Measurements from ENCODE around the gene ACAP3. TPM values are rescaled to one million over a fixed set of nuclear protein-coding genes. Genes with fewer than 3 reads are reported as not detected.

ACAP3 gene
- total and polyA plus RNA-seq, 4 experiments from 2014 or later = 5.4 to 65.6 (median 33.3) TPM

DNA sequence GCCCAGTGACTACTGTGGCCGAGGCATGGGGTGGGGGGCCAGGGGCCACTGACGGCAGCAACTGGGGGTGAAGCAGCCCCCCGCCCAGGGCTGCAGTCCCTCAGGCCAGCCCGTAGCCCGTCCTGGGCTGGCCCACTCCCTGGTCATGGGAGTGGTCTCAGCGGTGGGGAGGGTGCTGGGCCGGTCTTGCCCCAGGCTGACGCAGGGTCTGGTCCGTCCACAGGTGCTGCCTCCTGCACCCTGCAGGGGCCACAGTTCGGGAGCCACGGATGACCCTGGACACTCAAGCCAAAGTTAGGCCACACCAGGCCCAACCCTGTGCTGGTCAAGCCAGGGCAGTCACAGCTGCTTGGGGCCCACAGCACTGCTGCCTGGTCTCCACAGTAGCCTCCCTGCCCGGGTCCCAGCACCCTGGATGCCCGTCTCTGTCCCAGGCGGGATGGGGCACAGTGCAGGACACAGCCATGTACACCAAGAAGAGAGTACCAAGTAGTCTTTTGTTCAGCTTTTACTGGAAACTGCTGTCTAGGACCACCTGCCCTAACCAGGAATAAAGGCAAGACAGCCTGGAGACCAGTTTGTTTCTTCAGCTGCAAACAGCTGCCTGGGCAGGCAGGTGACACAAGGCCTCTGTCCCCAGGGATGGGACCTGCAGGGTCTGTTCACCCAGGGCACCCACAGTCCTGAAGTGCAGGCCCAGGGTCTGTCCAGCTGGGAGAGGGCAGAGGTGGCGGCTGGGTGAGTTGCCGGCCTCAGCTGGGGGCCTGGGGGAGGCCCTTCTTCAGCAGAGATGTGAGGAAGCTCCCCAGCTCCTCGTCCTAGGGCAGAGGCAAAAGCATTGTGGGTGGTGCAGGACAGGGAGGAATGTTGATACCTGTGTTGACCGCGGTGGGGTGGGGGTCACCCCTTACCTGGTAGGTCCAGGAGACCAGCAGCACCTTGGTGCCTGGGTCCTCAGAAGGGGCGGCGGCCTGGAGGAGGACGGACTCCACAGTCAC lies 3.7 kb upstream of the ACAP3 start:
- Histone ChIP-seq H3K4me3 (ENCODE audit: low read length in 2 of 2) (no peak overlapping the region), H3K36me3 (ENCODE audit: insufficient read depth, low read length) (peaks cover 31% of the 10 kb centered on the region), H3K27ac (ENCODE audit: low read depth, low read length) (no peak overlapping the region), H3K27me3 (ENCODE audit: insufficient read depth, low read length) (no peaks in the 10 kb centered on the region), H3K4me1 (ENCODE audit: insufficient read depth, low read length) (peaks cover 16% of the 10 kb centered on the region), H3K9me3 (ENCODE audit: control insufficient read depth in 1 of 2, low read length in 2 of 2) (no peaks in the 10 kb centered on the region)
- no peaks in the 10 kb centered on the region for H3K27me3 Mint-ChIP-seq
- ChIA-PET CTCF (ENCODE audit: partially characterized antibody) (no interaction called here), POLR2A (ENCODE audit: partially characterized antibody) (interaction anchor here (1.2 to 3.4 kb wide), 2 partner anchors 14 to 23 kb away, joined by 3 to 14 read pairs; no protein-coding TSS in a partner anchor)
- no peaks in the 10 kb centered on the region for H3K9me3 Mint-ChIP-seq
- peaks cover 0 to 23% of the 10 kb centered on the region in 2 donors for H3K36me3 Mint-ChIP-seq
- DNase-seq = no peak
- intact Hi-C loops (cut with micrococcal nuclease) = no loop called here
- H3K4me3 Mint-ChIP-seq = no peak overlapping the region
- peaks cover 7 to 17% (median 13%) of the 10 kb centered on the region in 4 donors for H3K4me1 Mint-ChIP-seq
- H3K27ac Mint-ChIP-seq = peak overlapping the region in 1 of 7 donors; percentile 68

DNA sequence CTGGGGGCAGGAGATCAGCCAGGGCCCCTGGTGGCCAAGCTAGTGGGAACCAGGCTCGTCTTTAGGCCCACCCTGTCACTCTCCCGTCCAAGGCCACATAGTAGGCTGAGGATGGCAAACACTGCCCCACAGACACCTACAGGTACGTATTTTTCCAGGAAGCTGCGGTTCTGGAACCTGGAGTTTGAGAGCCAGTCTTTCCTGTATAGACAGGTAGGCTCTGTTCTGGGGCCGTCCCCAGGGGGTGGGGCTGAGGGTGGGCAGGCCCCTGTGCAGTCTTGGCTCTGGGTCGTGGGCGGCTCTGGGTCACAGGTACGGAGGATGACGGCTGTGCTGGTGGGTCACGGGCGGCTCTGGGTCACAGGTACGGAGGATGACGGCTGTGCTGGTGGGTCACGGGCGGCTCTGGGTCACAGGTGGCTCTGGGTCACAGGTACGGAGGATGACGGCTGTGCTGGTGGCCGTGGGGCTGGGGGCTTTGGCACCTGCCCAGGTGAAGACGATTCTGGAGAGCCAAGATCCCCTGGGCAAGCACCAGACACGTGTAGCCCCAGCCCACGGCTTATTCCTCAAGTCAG lies 2.8 kb upstream of the ACAP3 start:
- Histone ChIP-seq H3K4me3 (ENCODE audit: low read length in 2 of 2) (no peak overlapping the region), H3K27me3 (ENCODE audit: insufficient read depth, low read length) (no peaks in the 10 kb centered on the region), H3K4me1 (ENCODE audit: insufficient read depth, low read length) (peaks cover 24% of the 10 kb centered on the region), H3K27ac (ENCODE audit: low read depth, low read length) (no peak overlapping the region), H3K9me3 (ENCODE audit: control insufficient read depth in 1 of 2, low read length in 2 of 2) (no peaks in the 10 kb centered on the region), H3K36me3 (ENCODE audit: insufficient read depth, low read length) (peaks cover 31% of the 10 kb centered on the region)
- Mint-ChIP-seq H3K27me3 (no peaks in the 10 kb centered on the region), H3K4me1 (peaks cover 10 to 24% (median 20%) of the 10 kb centered on the region in 4 donors), H3K4me3 (peak overlapping the region in 5 of 8 donors; percentile 27 to 74 (median 35)), H3K36me3 (peaks cover 0 to 18% of the 10 kb centered on the region in 2 donors), H3K27ac (peak overlapping the region in 5 of 7 donors; percentile 17 to 86 (median 59)), H3K9me3 (peaks cover 0 to 2% (median 0%) of the 10 kb centered on the region in 8 donors)
- intact Hi-C loops (cut with micrococcal nuclease) = no loop called here
- ChIA-PET POLR2A (ENCODE audit: partially characterized antibody) (interaction anchor here (1.2 to 3.4 kb wide), 3 partner anchors 15 to 24 kb away, joined by 3 to 14 read pairs (median 3); no protein-coding TSS in a partner anchor), CTCF (ENCODE audit: partially characterized antibody) (interaction anchor here (1.6 kb wide), 1 partner anchor 15 kb away, joined by 3 read pairs; no protein-coding TSS in a partner anchor)
- no peak for DNase-seq

DNA sequence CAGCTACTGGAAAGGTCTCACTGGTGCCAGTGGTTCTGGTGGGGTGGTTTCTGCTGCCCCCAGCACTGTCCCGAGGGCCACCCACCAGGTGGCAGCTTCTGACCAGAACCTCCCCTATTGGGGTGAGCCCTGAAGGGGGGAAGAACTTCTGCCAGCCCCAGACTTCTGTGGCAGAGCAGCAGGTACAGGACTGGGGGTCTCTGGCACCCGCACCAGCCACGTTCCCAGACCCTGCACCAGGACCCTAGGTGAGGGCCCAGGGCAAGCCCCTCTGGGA lies 2.3 kb upstream of the ACAP3 start:
- Mint-ChIP-seq H3K36me3 (peaks cover 0 to 18% of the 10 kb centered on the region in 2 donors), H3K4me3 (peak overlapping the region in 5 of 8 donors; percentile 10 to 79 (median 35)), H3K4me1 (peaks cover 11 to 29% (median 20%) of the 10 kb centered on the region in 4 donors), H3K27me3 (no peaks in the 10 kb centered on the region), H3K27ac (peak overlapping the region in 2 of 7 donors; percentile 18 to 68), H3K9me3 (peaks cover 0 to 2% (median 0%) of the 10 kb centered on the region in 8 donors)
- ChIA-PET CTCF (ENCODE audit: partially characterized antibody) (interaction anchor here (1.6 kb wide), 1 partner anchor 14 kb away, joined by 3 read pairs; no protein-coding TSS in a partner anchor), POLR2A (ENCODE audit: partially characterized antibody) (interaction anchor here (0.8 to 3.4 kb wide), 5 partner anchors 10 to 97 kb away, joined by 3 to 14 read pairs (median 3); partner anchors contain the start of genes AURKAIP1 and MRPL20)
- no peaks in the 10 kb centered on the region for H3K9me3 ChIP-seq (ENCODE audit: control insufficient read depth in 1 of 2, low read length in 2 of 2)
- H3K27ac ChIP-seq (ENCODE audit: low read depth, low read length) = no peak overlapping the region
- no peak for DNase-seq
- no peak overlapping the region for H3K4me3 ChIP-seq (ENCODE audit: low read length in 2 of 2)
- no peaks in the 10 kb centered on the region for H3K27me3 ChIP-seq (ENCODE audit: insufficient read depth, low read length)
- H3K36me3 ChIP-seq (ENCODE audit: insufficient read depth, low read length) = peaks cover 30% of the 10 kb centered on the region
- intact Hi-C loops (cut with micrococcal nuclease) = no loop called here
- H3K4me1 ChIP-seq (ENCODE audit: insufficient read depth, low read length) = peaks cover 29% of the 10 kb centered on the region

GRCh38 chr1:1309251-1310108 lies 1.8 kb upstream of the ACAP3 start:
- Histone ChIP-seq H3K36me3 (ENCODE audit: insufficient read depth, low read length) (peaks cover 24% of the 10 kb centered on the region), H3K27me3 (ENCODE audit: insufficient read depth, low read length) (no peaks in the 10 kb centered on the region), H3K9me3 (ENCODE audit: control insufficient read depth in 1 of 2, low read length in 2 of 2) (no peaks in the 10 kb centered on the region), H3K27ac (ENCODE audit: low read depth, low read length) (peak overlapping the region; percentile 77), H3K4me1 (ENCODE audit: insufficient read depth, low read length) (peaks cover 35% of the 10 kb centered on the region), H3K4me3 (ENCODE audit: low read length in 2 of 2) (peak overlapping the region; percentile 29 to 83)
- peak overlapping the region; percentile 43 to 79 (median 73) for H3K4me3 Mint-ChIP-seq
- H3K9me3 Mint-ChIP-seq = peaks cover 0 to 2% (median 0%) of the 10 kb centered on the region in 8 donors
- no peaks in the 10 kb centered on the region for H3K27me3 Mint-ChIP-seq
- no peak for DNase-seq
- POLR2A ChIA-PET (ENCODE audit: partially characterized antibody) = interaction anchor here (0.8 to 3.4 kb wide), 5 partner anchors 9 to 98 kb away, joined by 3 to 14 read pairs (median 3); partner anchors contain the start of genes AURKAIP1 and MRPL20
- intact Hi-C loops (cut with micrococcal nuclease) = no loop called here
- peaks cover 0 to 15% of the 10 kb centered on the region in 2 donors for H3K36me3 Mint-ChIP-seq
- CTCF ChIA-PET (ENCODE audit: partially characterized antibody) = interaction anchor here (1.6 kb wide), 1 partner anchor 14 kb away, joined by 3 read pairs; no protein-coding TSS in a partner anchor
- H3K27ac Mint-ChIP-seq = peak overlapping the region in 6 of 7 donors; percentile 35 to 83 (median 60)
- H3K4me1 Mint-ChIP-seq = peaks cover 13 to 29% (median 20%) of the 10 kb centered on the region in 4 donors

GRCh38 chr1:1308756-1309250 lies 1.1 kb upstream of the ACAP3 start:
- ChIA-PET CTCF (ENCODE audit: partially characterized antibody) (interaction anchor here (1.6 kb wide), 1 partner anchor 13 kb away, joined by 3 read pairs; no protein-coding TSS in a partner anchor), POLR2A (ENCODE audit: partially characterized antibody) (interaction anchor here (1.3 to 3.4 kb wide), 2 partner anchors 17 to 66 kb away, joined by 8 to 14 read pairs; partner anchors contain the start of gene AURKAIP1)
- Mint-ChIP-seq H3K4me3 (peak overlapping the region; percentile 79 to 91 (median 86)), H3K27me3 (no peaks in the 10 kb centered on the region), H3K9me3 (peaks cover 0 to 2% (median 0%) of the 10 kb centered on the region in 8 donors), H3K4me1 (peaks cover 13 to 29% (median 20%) of the 10 kb centered on the region in 4 donors), H3K36me3 (peaks cover 0 to 14% of the 10 kb centered on the region in 2 donors), H3K27ac (peak overlapping the region; percentile 87 to 96 (median 90))
- Histone ChIP-seq H3K9me3 (ENCODE audit: control insufficient read depth in 1 of 2, low read length in 2 of 2) (no peaks in the 10 kb centered on the region), H3K4me3 (ENCODE audit: low read length in 2 of 2) (peak overlapping the region; percentile 29 to 83), H3K4me1 (ENCODE audit: insufficient read depth, low read length) (peaks cover 36% of the 10 kb centered on the region), H3K36me3 (ENCODE audit: insufficient read depth, low read length) (peaks cover 18% of the 10 kb centered on the region), H3K27me3 (ENCODE audit: insufficient read depth, low read length) (no peaks in the 10 kb centered on the region), H3K27ac (ENCODE audit: low read depth, low read length) (peak overlapping the region; percentile 77)
- intact Hi-C loops (cut with micrococcal nuclease) = loop anchor here (1.0 kb wide), 6 partner anchors 15 to 193 kb away; partner anchors contain the start of genes AURKAIP1, B3GALT6, C1orf159 and CPTP
- DNase-seq = no peak

GRCh38 chr1:1307261-1307922 lies 338 bp downstream of the ACAP3 start:
- Mint-ChIP-seq H3K27ac (peak overlapping the region; percentile 66 to 92 (median 90)), H3K9me3 (peaks cover 0 to 2% (median 0%) of the 10 kb centered on the region in 8 donors), H3K36me3 (peaks cover 0 to 8% of the 10 kb centered on the region in 2 donors), H3K27me3 (no peaks in the 10 kb centered on the region), H3K4me3 (peak overlapping the region; percentile 84 to 92 (median 89)), H3K4me1 (peaks cover 13 to 29% (median 20%) of the 10 kb centered on the region in 4 donors)
- Histone ChIP-seq H3K4me3 (ENCODE audit: low read length in 2 of 2) (peak overlapping the region; percentile 33 to 59), H3K9me3 (ENCODE audit: control insufficient read depth in 1 of 2, low read length in 2 of 2) (no peaks in the 10 kb centered on the region), H3K27ac (ENCODE audit: low read depth, low read length) (peak overlapping the region; percentile 54), H3K4me1 (ENCODE audit: insufficient read depth, low read length) (peaks cover 36% of the 10 kb centered on the region), H3K36me3 (ENCODE audit: insufficient read depth, low read length) (peaks cover 7% of the 10 kb centered on the region), H3K27me3 (ENCODE audit: insufficient read depth, low read length) (no peaks in the 10 kb centered on the region)
- peak in 1 of 5 donors; percentile 28 for DNase-seq
- ChIA-PET CTCF (ENCODE audit: partially characterized antibody) (no interaction called here), POLR2A (ENCODE audit: partially characterized antibody) (interaction anchor here (1.0 kb wide), 1 partner anchor 68 kb away, joined by 4 read pairs; the partner anchor contains the start of gene AURKAIP1)
- intact Hi-C loops (cut with micrococcal nuclease) = loop anchor here (1.0 kb wide), 1 partner anchor 238 kb away; no protein-coding TSS in a partner anchor
